Measurements from ENCODE around the gene DST. TPM values are rescaled to one million over a fixed set of nuclear protein-coding genes. Genes with fewer than 3 reads are reported as not detected.

The DST gene
- total and polyA plus RNA-seq, 2 of the 4 experiments (the other 2 are of a cell fraction), result 97.7 to 452 TPM

GRCh38 chr6:56658326-56658725 lies 15.6 kb upstream of the DST start:
- Histone ChIP-seq H2BK20ac (ENCODE audit: low read depth, low read length) (no peak overlapping the region), H4K8ac (ENCODE audit: low read depth in 2 of 2, low read length in 2 of 2) (no peak overlapping the region), H3K14ac (replicated peaks; ENCODE audit: low read depth, low read length) (no peak overlapping the region), H2BK15ac (ENCODE audit: low read depth, low read length) (no peak overlapping the region), H2BK5ac (ENCODE audit: low read depth, low read length, poor library complexity, severe bottlenecking) (no peak overlapping the region), H3K9ac (ENCODE audit: low read depth, low read length) (no peak overlapping the region), H3K36me3 (ENCODE audit: control insufficient read depth, insufficient read depth, low read length) (peaks cover 4% of the 10 kb centered on the region), H3K23ac (ENCODE audit: low read depth, low read length) (no peak overlapping the region), H3K4ac (ENCODE audit: low read depth, low read length) (no peak overlapping the region), H4K20me1 (ENCODE audit: insufficient read depth, low read length) (peaks cover 10% of the 10 kb centered on the region), H3K18ac (ENCODE audit: low read depth, low read length) (no peak overlapping the region), H3K27ac (ENCODE audit: insufficient read depth, low read length) (no peak overlapping the region), H3K56ac (ENCODE audit: extremely low read depth, insufficient read depth, low read length) (no peak overlapping the region), H2AK9ac (replicated peaks; ENCODE audit: low read depth, low read length, poor library complexity) (no peak overlapping the region), H3K79me1 (ENCODE audit: low read depth in 1 of 2, low read length in 2 of 2) (peaks cover 51 to 73% of the 10 kb centered on the region in 2 experiments), H2AFZ (replicated peaks; ENCODE audit: low read length, poor library complexity) (no peak overlapping the region), H2BK120ac (ENCODE audit: low read depth, low read length) (no peak overlapping the region), H4K5ac (ENCODE audit: low read depth, low read length) (no peak overlapping the region), H3K9me3 (ENCODE audit: control insufficient read depth, insufficient read depth, low read length) (no peaks in the 10 kb centered on the region), H4K91ac (ENCODE audit: insufficient read depth, low read depth, low read length) (no peak overlapping the region), H3K9me1 (ENCODE audit: insufficient read depth, low read length) (peaks cover 13% of the 10 kb centered on the region), H3K4me2 (ENCODE audit: low read depth, low read length) (no peak overlapping the region), H2AK5ac (ENCODE audit: low read depth, low read length) (no peak overlapping the region), H3K4me1 (ENCODE audit: control insufficient read depth, insufficient read depth, low read length) (peaks cover 12% of the 10 kb centered on the region), H3K27me3 (ENCODE audit: control insufficient read depth, insufficient read depth, low read length) (no peaks in the 10 kb centered on the region), H3K4me3 (ENCODE audit: insufficient read depth, low read depth, low read length) (no peak overlapping the region)
- POLR2A ChIA-PET (ENCODE audit: unreplicated experiment), result no interaction called here
- WGBS, 2 experiments (ENCODE audit: extremely low coverage in 2 of 2, insufficient read length in 1 of 2), result no CpG with 5 or more reads among the region's 5 CpGs
- intact Hi-C loops (cut with micrococcal nuclease) (no loop called here), in situ Hi-C loops (cut with MboI; ENCODE audit: low sequenced_read_pairs) (no loop called here), dilution Hi-C loops (cut with HindIII; ENCODE audit: low sequenced_read_pairs, unreplicated experiment) (no loop called here)
- no peak for ATAC-seq (ENCODE audit: low read depth)
- no TSS peak for BruUV-seq (replicated peaks)
- DNase-seq, result no peak
- CTCF ChIA-PET, result interaction anchor here (1.0 kb wide), 1 partner anchor 15 kb away, joined by 3 read pairs; no protein-coding TSS in a partner anchor
- TF ChIP-seq BHLHE40 (IDR thresholded peaks at IDR 0.05; ENCODE audit: low read depth, low read length) (no peak), POLR2A (IDR thresholded peaks at IDR 0.05; ENCODE audit: low read depth, low read length) (no peak), RAD21 (IDR thresholded peaks at IDR 0.05; ENCODE audit: low read length) (no peak), RCOR1 (IDR thresholded peaks at IDR 0.05; ENCODE audit: insufficient replicate concordance, low read length) (no peak), CEBPB (IDR thresholded peaks at IDR 0.05; ENCODE audit: low read depth, low read length) (no peak), MXI1 (IDR thresholded peaks at IDR 0.05; ENCODE audit: borderline replicate concordance, low read depth, low read length) (no peak), USF2 (IDR thresholded peaks at IDR 0.05; ENCODE audit: low read depth, low read length) (no peak), MAZ (IDR thresholded peaks at IDR 0.05; ENCODE audit: borderline replicate concordance, low read depth, low read length) (no peak), MAFK (IDR thresholded peaks at IDR 0.05; ENCODE audit: low read depth, low read length) (no peak), FOS (IDR thresholded peaks at IDR 0.05; ENCODE audit: low read depth, low read length) (no peak), CTCF (conservative IDR thresholded peaks at IDR 0.05; ENCODE audit: low read depth, low read length) (no peak), CHD1 (IDR thresholded peaks at IDR 0.05; ENCODE audit: low read depth, low read length) (no peak), RFX5 (IDR thresholded peaks at IDR 0.05; ENCODE audit: low read depth, low read length) (no peak), SMC3 (IDR thresholded peaks at IDR 0.05; ENCODE audit: low read depth, low read length) (no peak), NFE2L2 (IDR thresholded peaks at IDR 0.05; ENCODE audit: low read depth, low read length) (no peak)
- TF ChIP-seq, protein P1, sequence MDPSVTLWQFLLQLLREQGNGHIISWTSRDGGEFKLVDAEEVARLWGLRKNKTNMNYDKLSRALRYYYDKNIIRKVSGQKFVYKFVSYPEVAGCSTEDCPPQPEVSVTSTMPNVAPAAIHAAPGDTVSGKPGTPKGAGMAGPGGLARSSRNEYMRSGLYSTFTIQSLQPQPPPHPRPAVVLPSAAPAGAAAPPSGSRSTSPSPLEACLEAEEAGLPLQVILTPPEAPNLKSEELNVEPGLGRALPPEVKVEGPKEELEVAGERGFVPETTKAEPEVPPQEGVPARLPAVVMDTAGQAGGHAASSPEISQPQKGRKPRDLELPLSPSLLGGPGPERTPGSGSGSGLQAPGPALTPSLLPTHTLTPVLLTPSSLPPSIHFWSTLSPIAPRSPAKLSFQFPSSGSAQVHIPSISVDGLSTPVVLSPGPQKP (IDR thresholded peaks at IDR 0.05; ENCODE audit: borderline replicate concordance, low read depth, low read length), result no peak
